ENCODE measurements around the gene EEF1AKMT1. TPM values are rescaled to one million over a fixed set of nuclear protein-coding genes. Genes with fewer than 3 reads are reported as not detected.

The EEF1AKMT1 gene
- total and polyA plus RNA-seq, 10 of the 15 experiments (the other 5 are each of a cell fraction or from before 2014, with no cell fraction given) = 7.9 to 44.5 (median 11.0) TPM

- TF ChIP-seq RAD21 (IDR thresholded peaks at IDR 0.05; ENCODE audit: insufficient read depth, low read depth, low read length) (no peak), ZBTB33 (IDR thresholded peaks at IDR 0.05) (no peak), BMI1 (IDR thresholded peaks at IDR 0.05; ENCODE audit: borderline replicate concordance) (no peak), SIX5 (IDR thresholded peaks at IDR 0.05; ENCODE audit: low read depth, low read length, severe bottlenecking) (no peak), TBL1XR1 (IDR thresholded peaks at IDR 0.05; ENCODE audit: low read depth, low read length) (no peak), ZNF622 (IDR thresholded peaks at IDR 0.05) (no peak), CUX1 (IDR thresholded peaks at IDR 0.05; ENCODE audit: insufficient replicate concordance, low read depth, low read length) (no peak), MTA3 (IDR thresholded peaks at IDR 0.05; ENCODE audit: borderline replicate concordance, low read length) (0 out of 2 replicates have a peak, but pooled peaks have one; percentile 61), BCLAF1 (IDR thresholded peaks at IDR 0.05) (no peak), SP1 (IDR thresholded peaks at IDR 0.05; ENCODE audit: low read depth, low read length) (peak; percentile 8)
Measured at GRCh38 chr13:20773194-20774080, at the start of gene EEF1AKMT1 (continued).

Measured in GM12878 (cell line).